ENCODE results near the gene CMTM4. TPM values are rescaled to one million over a fixed set of nuclear protein-coding genes. Genes with fewer than 3 reads are reported as not detected.

Gene CMTM4
- total RNA-seq, 1 donor from 2014 or later, result 32.5 TPM

GRCh38 chr16:66677179-66677578 lies 19.4 kb downstream of the CMTM4 start:
- no peaks in the 10 kb centered on the region for H3K27me3 Mint-ChIP-seq (ENCODE audit: low read depth)
- no peak for TF ChIP-seq CTCF (IDR thresholded peaks at IDR 0.05)
- DNase-seq (ENCODE audit: low spot score), result no peak
- no peaks in the 10 kb centered on the region for H3K9me3 Mint-ChIP-seq (ENCODE audit: low read depth)
- H3K4me1 Mint-ChIP-seq (ENCODE audit: low read depth), result peaks cover 9% of the 10 kb centered on the region
- no peak overlapping the region for H3K27ac Mint-ChIP-seq (ENCODE audit: unreplicated experiment)
- H3K4me3 Mint-ChIP-seq (ENCODE audit: unreplicated experiment), result no peak overlapping the region
- peaks cover 2% of the 10 kb centered on the region for H3K36me3 Mint-ChIP-seq (ENCODE audit: low read depth)

- TF ChIP-seq CTCF (IDR thresholded peaks at IDR 0.05), result no peak
- H3K27ac Mint-ChIP-seq (ENCODE audit: unreplicated experiment), result no peak overlapping the region
- no peaks in the 10 kb centered on the region for H3K9me3 Mint-ChIP-seq (ENCODE audit: low read depth)
- H3K4me1 Mint-ChIP-seq (ENCODE audit: low read depth), result peaks cover 3% of the 10 kb centered on the region
- no peak for DNase-seq (ENCODE audit: low spot score)
- H3K27me3 Mint-ChIP-seq (ENCODE audit: low read depth), result no peaks in the 10 kb centered on the region
- peaks cover 2% of the 10 kb centered on the region for H3K36me3 Mint-ChIP-seq (ENCODE audit: low read depth)
- H3K4me3 Mint-ChIP-seq (ENCODE audit: unreplicated experiment), result no peak overlapping the region
Observed at GRCh38 chr16:66676599-66676998, 19.9 kb downstream of the CMTM4 start.

- DNase-seq (ENCODE audit: low spot score), result no peak
- Mint-ChIP-seq H3K27me3 (ENCODE audit: low read depth) (no peaks in the 10 kb centered on the region), H3K4me3 (ENCODE audit: unreplicated experiment) (no peak overlapping the region), H3K27ac (ENCODE audit: unreplicated experiment) (no peak overlapping the region), H3K9me3 (ENCODE audit: low read depth) (no peaks in the 10 kb centered on the region), H3K36me3 (ENCODE audit: low read depth) (peaks cover 4% of the 10 kb centered on the region), H3K4me1 (ENCODE audit: low read depth) (peaks cover 5% of the 10 kb centered on the region)
- TF ChIP-seq CTCF (IDR thresholded peaks at IDR 0.05), result no peak
Observed at GRCh38 chr16:66673691-66674090, 22.9 kb downstream of the CMTM4 start.

GRCh38 chr16:66670691-66671388 lies 25.7 kb downstream of the CMTM4 start:
- no peak for TF ChIP-seq CTCF (IDR thresholded peaks at IDR 0.05)
- Mint-ChIP-seq H3K4me1 (ENCODE audit: low read depth) (peaks cover 5% of the 10 kb centered on the region), H3K27ac (ENCODE audit: unreplicated experiment) (no peak overlapping the region), H3K9me3 (ENCODE audit: low read depth) (no peaks in the 10 kb centered on the region), H3K27me3 (ENCODE audit: low read depth) (no peaks in the 10 kb centered on the region), H3K4me3 (ENCODE audit: unreplicated experiment) (no peak overlapping the region), H3K36me3 (ENCODE audit: low read depth) (peaks cover 2% of the 10 kb centered on the region)
- DNase-seq (ENCODE audit: low spot score), result no peak

GRCh38 chr16:66668777-66669444 lies 27.6 kb downstream of the CMTM4 start:
- Mint-ChIP-seq H3K27me3 (ENCODE audit: low read depth) (no peaks in the 10 kb centered on the region), H3K36me3 (ENCODE audit: low read depth) (peaks cover 2% of the 10 kb centered on the region), H3K4me3 (ENCODE audit: unreplicated experiment) (no peak overlapping the region), H3K27ac (ENCODE audit: unreplicated experiment) (no peak overlapping the region), H3K4me1 (ENCODE audit: low read depth) (peaks cover 5% of the 10 kb centered on the region), H3K9me3 (ENCODE audit: low read depth) (no peaks in the 10 kb centered on the region)
- TF ChIP-seq CTCF (IDR thresholded peaks at IDR 0.05), result no peak
- no peak for DNase-seq (ENCODE audit: low spot score)

Data from chondrocyte (in vitro differentiated cells).